ENCODE data around the gene FUT1.
"Not testable (repeated sequence)": the region's sequence is repeated elsewhere in the genome, so short reads cannot be mapped to it uniquely, and the experiment has no call there.

The FUT1 gene

DNA sequence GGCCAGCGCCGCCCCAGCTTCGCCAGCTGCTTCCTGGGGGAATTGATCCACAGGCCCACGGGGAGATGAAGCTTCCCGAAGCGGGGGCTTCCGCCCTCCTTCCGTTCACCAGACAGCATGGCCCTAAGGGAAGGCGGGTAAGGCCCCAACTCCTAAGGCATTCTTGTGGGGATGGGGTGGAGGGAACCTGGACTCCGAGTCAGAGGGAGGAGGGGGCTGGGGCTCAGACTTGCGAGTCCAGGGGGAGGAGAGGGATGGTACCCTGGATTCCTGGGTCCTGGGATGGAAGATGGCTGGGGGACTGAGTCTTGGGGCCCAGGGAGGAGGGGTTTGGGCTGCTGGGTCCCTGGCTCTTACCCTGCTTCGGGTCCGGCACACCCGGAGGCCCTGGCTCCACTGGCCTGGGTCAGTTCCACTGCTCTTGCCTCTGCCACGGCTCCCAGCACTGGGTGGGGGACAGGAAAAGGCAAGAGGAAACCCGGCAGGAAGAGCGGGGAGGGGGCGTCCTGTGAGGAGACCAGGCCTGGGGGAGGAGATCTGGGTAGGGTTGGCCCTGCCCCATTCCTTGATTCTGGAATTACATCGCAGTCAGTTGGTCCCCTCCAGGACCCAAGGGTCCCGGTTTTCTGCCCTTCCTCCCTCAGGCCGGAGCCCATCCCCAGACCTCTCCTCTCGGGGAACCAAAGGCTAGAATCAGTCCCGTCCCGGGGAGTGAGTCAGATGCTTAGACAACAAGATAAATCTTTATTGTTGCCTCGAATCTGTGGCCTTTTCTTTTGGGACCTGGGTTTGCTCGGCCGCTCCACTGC lies 12.1 kb downstream of the FUT1 start, which contains the start of gene RASIP1:
Gene RASIP1, minus strand, starts transcription at position 447 of the 809 bp plus-strand sequence. Its CDS starts 328 bp downstream, at position 119.
- DNase-seq, result no peak

DNA sequence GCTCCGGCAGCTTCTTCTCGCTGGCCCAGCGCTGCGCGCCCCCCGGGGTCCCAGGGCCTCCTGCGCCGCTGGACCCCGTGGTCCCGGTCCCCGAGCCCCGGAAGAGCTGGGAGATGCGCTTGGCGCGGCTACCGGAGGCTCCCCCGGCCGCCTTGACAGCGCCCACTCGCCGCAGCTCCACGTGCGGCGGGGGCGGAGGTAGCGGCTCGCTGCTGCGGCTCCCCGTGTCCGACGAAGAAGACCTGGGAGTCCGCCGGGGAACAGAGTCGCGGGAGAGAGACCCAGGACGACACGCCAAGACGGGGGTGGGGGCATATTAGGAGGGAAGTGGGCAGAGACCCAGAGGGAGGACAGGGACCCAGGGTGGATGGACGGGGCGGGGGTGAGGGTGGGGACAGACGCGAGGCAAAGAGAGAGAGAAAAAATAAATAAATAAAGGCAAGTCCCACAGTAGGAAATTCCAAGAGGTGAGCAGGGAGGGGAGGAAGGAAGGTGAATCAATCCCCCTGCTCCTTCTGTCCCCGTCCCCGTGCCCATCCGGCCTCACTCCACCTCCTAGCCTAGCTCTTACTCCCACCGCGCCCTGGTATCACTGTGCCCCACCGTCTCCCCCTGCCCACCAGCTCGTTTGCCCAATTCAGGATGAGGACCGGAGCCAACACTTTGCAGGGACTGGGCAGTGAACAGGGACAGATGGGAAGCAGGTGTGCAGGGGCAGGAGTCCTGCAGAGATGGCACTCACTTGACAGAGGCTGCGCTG lies 12.9 kb downstream of the FUT1 start:
- no peak for DNase-seq

DNA sequence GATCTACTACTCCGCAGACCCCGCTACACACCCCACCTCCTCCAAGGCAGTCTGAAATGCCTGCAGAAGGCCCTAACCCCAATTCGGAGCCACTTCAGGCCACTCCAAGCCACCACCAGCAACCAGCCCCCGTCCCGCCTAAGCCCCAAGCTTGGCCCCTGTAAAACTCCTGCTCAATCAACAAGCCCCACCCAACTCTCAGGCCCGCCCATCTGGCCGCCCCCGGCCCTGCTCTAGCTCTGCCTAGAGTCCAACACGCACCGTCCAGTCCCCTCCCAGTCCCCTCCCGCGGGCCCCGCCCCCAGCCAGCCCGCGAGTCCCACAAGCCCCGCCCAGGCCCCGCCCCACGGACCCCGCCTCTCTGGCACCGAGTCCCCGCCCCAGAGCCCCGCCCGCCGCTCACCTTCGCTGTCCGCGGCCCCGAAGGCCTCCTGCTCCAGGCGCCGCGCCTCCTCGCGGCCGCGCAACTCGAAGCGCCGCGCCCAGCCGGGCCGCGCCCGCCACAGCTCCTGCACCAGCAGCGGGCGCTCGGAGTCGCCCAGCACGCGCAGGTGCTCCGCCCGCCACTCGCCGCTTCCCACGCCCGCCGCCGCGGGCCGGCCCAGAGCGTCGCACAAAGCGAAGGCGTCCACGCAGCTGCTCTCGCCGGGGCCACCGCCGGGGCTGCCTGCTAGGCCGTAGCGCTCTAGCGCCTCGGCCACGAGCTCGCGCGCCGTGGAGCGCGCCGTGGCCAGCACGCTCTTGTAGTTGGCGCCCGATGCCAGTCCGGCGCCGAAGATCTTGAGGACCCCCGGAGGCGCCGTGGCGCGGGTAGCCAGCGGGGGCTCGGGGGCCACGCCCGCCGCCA lies 13.7 kb downstream of the FUT1 start:
- DNase-seq, result peak; percentile 91

DNA sequence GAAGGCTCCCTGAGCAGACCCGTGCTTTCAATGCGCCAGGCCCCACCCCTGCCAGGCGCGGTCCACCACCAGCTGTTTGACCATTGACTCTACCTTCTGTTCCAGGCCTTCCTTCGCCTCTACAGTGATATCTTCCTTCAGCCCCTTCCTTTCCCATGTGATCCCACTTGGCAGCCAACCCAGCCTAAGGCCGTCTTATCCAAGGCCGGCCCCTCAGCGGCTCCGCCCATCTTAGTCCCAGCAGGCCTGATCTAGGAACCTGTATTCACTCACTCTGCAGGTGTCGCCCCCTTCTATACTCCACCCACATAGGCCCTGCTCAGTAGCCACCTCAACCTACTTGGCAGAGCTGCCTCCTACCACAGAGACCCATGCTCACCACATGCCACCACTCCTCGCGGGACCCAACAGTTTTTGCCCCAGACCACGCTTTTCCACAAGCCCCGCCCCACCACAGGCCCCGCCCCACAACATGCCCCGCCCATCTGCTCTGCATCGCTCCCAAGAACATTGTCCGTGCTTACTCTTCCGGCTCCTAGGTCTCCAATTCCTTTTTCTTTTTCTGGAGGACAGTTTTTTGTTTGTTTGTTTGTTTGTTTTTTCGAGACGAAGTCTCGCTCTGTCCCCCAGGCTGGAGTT lies 15.0 kb downstream of the FUT1 start:
- no peak for DNase-seq

DNA sequence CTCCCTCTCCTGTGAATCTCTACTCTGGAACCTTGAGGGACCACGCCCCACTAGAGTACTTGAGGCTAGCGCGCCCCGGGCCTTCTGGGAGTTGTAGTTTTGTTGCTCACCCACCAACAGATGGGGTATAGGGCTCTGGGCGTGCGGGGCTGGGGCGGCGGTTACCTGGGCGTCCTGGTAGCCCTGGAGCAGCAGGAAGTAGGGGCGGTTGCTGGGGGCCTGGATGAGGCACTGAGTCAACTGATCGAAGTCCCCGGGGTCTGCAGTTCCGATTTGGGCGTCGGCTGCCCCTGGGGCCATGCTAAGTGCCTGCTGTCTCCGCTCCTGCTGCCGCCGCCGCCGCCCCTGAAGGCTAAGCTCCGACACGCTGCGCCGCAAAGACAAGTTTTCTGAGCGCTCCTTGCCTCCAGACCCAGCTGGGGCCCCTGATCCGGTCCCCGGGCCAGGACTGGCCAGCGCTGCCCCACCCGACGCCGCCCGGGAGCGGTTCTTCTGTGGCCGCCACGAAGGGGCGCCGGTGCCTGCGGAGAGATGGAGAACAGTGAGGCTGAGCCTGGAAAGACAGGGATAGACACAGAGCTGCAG lies 17.3 kb downstream of the FUT1 start:
- DNase-seq, result no peak

DNA sequence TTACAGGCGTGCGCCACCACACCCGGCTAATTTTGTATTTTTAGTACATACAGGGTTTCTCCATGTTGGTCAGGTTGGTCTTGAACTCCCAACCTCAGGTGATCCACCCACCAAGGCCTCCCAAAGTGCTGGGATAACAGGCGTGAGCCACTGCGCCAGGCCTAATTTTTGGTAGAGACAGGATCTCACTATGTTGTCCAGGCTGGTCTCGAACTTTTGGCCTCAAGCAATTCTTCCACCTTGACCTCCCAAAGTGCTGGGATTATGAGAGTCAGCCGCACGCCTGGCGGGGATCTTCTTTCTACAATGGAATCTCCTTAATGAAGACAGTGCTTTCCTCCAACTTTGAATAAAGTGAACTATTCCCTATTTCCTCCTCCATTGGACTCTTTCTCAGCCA lies 17.8 kb downstream of the FUT1 start:
- DNase-seq, result no peak

DNA sequence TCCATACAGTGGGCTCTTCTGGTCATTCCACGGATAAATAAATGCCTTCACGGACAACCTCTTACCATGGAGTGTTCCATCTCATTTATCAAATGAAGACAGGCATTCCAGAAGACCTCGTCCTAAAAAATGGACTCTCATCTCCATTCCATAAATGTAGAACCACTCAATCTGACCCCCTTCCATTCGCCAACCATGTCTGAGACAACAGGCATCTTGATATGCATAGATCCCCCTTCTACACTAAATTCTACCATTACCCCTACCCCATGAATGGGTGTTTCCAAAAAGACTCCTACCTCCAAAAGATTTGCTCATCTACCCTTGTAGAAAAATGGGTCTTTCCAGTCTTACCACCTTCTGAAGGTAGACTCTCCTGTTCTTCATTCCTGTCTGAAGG lies 21.0 kb downstream of the FUT1 start:
- no peak for DNase-seq

DNA sequence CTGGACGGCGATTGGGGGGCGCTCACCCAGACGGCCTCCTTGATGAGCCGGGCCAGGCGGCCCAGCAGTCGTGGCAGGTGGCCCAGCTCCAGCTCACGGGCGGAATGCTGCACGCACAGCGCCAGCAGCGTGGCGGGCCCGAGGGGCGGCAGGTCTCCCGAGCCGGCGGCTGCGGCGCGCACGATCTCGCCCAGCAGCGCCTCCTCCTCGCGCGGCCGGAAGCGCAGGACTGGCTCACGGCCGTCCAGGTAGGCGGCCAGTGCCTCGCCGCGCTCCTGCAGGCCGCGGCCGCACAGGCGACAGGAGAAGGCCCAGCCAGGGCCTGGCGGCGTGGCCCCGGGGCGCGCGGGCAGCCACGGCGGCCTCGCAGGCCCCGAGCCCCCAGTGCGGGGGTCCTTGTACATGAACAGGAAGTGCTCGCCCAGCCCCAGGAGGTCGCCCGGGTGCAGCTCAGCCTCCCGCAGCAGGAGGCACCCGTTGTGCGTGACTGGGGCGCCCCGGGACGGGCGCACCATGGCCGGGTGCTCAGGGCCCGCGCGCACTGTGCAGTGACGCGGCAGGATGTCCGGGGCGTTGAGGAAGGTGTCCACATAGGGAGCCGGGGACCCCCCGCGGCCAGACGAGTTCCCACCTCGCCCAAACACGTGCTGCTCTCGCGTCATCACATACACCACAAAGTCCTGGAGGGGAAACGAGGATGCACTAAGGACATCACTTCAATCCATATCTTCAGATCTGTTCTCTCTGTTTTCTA lies 23.4 kb downstream of the FUT1 start:
- DNase-seq, result no peak

DNA sequence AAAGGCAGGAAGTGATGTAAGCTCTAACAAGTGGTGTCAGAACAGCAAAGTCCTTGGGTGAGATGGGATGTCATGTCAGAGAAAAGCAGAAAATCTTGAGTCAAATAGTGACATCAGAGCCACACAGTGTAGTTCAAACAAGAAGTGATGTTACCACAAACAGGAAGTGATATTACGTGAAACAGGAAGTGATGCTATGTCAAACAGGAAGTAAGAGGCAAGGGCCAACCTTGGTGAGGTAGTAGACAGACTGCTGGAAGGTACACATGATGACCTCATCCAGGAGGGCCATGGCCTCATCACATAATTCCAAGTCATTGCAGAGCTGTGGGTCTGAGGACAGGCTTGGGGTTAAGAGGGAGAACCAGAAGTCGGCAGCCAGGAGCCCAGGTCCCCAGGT lies 25.9 kb downstream of the FUT1 start:
- no peak for DNase-seq

DNA sequence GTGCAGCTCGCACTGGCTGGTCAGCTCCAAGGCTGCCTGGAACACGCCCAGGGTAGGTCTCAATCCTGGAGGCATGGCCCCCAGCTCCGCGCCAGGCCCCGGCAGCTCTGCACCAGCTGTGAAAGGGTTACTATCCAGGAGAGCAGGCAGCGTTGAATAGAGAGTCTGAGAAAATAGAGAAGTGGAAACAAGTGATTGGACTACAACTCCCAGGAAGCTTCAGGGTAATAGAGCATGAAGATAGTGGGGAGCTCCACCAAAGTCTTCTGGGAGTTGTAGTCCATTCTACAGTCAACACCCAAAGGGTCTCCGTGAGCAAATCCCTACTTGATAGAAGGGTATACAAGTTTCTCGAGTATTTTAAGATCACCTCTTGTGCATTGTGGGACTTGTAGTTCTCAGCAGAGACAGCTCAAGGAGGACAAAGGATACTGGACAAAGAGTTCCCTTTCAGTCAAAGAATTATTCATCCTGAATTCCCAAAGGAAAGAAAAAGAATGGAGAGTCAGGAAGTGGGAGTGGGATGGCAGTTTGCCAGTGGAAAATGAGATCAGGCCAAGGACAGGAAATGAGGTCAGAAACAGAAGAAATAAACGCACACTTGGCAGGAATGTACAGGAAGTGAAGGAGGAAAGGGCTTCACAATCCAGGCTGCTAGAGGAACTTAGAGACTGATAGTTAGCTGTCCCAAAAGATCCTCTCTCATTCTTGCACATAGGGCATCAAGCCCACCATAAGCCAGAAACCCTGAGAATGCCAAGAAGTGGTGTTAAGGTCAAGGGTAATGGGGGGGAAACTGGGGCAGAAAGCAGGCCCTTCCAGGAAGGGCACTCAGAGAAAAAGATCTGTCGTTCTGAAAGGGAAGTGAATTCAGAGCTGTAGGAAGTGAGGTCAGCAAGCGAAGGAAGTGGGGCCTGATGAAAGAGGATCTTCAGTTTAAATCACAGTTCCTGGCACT lies 27.4 kb downstream of the FUT1 start:
- DNase-seq, result peak; percentile 36

DNA sequence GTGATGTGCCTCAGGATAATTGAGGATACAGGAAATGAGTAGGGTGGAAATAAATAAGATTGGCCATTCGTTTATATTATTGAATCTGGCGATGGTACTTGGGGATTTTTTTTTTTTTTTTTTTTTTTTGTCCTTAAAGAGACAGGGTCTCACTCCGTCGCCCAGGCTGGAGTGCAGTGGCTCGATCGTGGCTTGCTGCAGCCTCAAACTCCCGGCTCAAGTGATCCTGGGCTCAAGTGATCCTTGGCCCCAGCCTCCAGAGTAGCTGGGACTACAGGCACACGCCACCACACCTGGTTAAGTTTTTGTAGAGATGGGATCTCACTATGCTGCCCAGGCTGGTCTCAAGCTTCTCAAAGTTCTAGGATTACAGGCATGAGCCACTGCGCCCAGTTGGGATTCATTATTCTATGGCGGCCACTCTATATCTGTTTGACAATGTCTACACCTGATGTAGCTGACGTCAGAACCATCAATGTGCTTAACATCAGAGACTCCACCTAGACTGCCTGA lies 30.2 kb downstream of the FUT1 start:
- no peak for DNase-seq

DNA sequence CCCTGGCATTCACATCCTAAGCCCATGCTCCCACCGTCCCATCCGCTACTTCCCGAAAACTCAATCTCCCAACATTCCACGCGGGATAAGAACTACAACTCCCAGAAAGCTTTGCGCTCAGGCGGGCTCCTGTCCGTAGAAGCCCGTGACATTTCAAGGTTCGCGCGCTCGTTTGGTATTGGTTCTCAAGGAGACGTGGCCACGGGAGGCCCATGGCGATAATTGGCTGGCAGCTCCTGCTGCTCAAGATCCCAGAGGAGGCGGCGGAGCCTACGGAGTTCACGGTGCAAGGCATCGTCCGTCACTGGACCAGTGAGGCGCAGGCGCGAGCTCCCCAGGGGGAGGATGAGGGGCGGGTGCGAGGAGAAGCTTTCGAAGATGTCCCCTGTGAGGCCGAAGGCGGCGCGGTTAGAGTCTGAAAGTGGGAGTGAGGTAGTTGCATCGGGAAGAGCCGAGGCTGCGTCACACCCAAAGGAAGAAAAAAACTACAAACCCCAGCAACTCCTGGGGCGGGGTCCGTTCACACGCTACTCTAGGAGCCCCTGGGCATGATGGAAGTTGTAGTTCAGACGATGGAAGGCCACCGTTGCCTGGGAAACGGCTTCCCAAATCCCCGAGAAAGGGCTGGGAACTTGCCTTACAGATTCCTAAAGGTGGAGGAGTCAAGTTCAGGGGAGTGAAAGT lies 31.7 kb downstream of the FUT1 start:
- DNase-seq, result peak; percentile 95

DNA sequence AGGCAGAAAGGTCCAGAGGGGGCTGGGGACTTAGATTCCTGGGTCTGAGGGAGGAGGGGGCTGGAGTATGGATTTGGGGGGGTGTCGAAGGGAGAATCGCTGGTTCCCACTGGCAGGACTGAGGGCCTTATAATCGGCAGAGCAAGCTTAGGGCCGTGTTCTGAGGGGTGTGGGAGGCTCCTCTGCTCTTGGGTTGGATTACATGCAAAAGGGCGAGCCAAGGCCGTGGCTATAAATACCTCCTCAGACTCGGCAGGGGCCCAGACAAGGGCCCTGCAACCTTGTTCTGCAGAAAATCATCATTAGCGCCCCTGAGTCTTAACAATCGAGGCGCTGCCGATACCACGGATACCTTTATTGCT lies 32.2 kb downstream of the FUT1 start:
- DNase-seq, result no peak

DNA sequence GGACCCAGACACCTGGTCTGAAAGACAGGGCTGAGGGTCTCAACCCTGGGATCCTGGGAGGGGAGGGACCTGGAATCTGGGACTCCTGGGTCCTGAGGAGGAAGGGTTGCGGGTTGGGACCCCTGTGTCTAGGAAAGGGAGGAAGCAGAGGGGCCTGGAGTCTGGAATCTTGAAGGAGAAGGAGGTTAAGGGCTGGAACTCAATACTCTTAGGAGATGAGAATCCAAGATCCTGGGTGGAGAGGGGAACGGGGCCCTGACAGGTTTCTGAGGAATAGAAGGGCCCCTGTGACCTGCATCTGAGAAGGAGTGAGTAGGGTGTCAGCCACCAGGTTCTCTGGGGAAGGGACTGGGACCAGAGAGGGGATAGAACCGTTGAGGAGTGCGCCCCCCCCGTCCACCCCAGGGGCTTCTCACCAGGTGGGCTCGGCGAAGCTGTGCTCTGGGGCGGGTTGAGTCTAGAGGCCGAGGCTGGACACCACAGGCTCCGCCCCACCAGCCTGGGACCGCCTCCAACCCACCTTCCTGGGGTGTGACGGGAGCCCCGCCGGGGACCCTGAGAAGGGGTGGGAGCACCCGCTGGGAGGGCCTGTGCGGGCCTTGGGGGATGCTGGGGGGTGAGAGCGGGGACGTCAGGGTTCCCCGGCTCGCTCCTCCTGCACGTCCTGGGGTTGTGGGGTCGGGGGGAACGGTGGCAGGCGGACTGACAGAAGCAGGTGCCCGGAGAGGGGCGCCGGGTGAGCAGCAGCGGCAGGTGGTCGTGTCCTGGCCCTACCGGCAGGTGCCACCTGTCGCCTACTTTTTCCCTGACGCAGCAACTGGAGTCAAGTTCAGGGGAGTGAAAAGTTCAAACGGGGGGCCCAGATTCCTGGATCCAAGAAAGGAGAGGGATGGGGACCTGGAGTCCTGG lies 32.9 kb downstream of the FUT1 start, which contains the start of gene MAMSTR:
Gene MAMSTR, minus strand, starts transcription at position 463 of the 909 bp plus-strand sequence. CDS start 694 bp downstream, outside the sequence.
- no peak for DNase-seq

DNA sequence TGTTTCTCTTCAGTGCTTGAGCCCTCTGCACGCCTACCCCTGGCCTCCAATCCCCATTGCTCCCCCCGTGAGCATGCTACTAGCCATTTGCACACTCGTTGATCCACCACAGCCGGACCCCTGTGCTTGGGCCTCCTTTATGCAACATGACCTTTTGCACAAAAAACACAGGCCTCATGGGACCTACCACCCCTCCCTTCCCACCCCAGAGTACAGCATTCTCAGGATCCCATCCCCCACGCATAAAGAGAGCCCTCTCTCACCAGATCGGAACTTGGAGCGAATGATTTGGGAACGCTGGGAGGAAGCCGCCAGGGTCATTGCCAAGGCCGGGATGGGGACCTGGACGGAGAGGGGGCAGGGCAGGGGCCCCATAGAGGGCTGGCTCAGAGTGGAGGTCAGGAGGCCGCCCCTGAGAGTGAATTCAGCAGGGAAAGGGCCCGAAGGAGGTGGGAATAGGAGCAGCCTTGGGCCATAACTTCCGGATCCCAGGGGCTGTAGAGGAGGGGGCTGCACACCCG lies 33.7 kb downstream of the FUT1 start:
- DNase-seq, result no peak

DNA sequence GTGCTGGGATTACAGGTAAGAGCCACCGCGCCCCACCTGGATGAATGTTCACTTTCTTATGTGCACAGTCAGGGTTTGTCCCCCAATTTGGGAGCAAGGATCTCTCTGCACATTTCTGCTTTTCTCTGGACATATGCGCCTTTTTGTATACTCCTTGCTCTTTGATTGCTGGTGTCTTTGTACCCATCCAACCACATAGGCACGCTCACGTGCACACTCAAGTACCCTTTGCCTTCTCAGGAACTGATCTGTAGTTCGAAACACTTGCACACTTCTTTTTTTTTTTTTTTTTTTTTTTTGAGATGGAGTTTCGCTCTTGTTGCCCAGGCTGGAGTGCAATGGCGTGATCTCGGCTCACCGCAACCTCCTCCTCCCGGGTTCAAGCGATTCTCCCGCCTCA lies 34.3 kb downstream of the FUT1 start:
- not testable (repeated sequence) for DNase-seq

DNA sequence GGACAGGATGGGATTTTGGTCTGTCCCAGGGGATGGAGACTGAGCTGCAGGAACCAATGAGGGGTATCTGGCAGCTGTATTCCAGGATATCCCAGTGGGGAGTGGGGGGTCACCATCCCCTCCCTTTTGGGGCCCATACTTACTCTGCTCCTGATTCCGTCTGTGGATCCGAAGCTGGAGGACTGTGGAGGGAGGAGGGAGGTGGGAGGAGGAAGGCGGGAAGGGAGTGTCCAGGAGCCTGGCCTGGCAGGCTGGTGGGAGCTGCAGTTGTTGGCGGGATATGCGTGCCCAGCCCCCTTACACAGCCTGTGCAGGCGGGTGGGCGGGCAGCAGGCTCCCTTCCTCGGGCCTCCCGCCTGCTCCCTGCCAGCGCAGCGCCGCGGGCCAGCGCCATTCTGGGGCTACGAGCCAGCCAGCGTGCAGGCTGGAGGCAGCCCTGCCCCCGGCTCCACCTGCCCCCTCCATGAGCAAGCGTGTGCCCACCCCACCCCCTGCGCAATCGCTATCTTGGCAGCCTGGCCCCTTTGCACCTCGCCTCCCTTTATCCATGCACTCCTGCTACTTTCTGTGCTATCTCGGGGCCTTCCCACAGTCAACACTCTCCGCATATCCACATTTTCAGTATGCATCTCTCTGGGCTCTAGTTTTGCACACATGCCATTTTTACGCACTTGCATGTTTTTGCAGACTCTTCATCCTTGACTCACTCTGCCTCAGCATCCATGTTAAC lies 35.7 kb downstream of the FUT1 start:
- no peak for DNase-seq

Data from stimulated activated CD4-positive, alpha-beta T cell treated with anti-CD3 and anti-CD28 coated beads, Interleukin-4, amount 100 ng/mL, for 24 hours (primary cell).